NCI-H460 (cell line): ENCODE results near the gene ITGB5. TPM values are rescaled to one million over a fixed set of nuclear protein-coding genes. Genes with fewer than 3 reads are reported as not detected.
A peak's percentile ranks its signal among the peaks of the same experiment; 100 is the strongest.

Source experiments
- DNase-seq: peaks from one replicate; pipeline ENCODE4 v3.0.0-alpha.2; 2016; ENCODE audit warnings: low read depth; ENCODE audit errors: extremely low read depth
- total RNA-seq: library from RNA; depleted of rRNA; stranded (reverse); fragments of >200 nt; shearing (Covaris generic); gene quantifications from 2 replicates; pipeline ENCODE4 v1.2.3, GENCODE V29; 2014

ITGB5 gene
- total RNA-seq, 1 experiment from 2014 or later: 127 TPM

DNA sequence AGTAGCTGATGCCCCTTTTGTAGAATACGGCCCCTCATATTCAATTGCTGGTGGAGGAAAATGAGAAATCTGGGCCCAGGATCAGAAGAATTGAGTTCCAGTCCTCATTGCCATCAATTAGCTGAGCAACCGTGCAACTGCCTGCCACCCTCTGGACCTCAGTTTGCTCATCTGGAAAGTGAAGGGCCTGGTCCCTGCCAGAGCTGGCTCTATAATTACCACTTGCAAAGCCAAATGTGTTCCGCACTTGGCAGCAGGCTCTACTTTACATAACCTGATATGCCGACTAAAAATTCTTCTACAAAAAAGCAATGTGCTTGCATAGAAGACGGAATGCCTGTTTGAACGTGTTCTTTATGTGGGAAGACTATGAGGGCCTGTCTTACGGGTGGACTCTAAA lies 8.6 kb upstream of the ITGB5 start:
- no peak for DNase-seq

DNA sequence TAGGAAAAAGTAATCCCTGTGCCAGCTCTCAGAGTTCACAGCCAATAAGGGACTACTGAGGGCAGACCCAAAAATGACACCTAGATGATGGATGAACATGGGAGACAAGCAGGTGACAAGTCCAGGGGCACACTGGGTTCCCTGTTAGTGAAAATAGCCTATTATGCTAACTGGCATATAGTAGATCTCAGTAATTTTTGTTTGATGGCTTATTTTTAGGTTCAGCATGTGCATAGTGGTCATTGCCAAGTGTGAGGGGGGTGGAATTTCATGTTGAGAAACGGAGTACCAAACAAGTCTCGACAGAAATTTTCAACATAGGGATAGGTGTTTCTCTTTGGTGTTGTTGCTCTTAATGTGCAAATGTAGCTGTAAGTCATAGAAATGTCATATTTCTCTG lies 6.4 kb upstream of the ITGB5 start:
- no peak for DNase-seq

DNA sequence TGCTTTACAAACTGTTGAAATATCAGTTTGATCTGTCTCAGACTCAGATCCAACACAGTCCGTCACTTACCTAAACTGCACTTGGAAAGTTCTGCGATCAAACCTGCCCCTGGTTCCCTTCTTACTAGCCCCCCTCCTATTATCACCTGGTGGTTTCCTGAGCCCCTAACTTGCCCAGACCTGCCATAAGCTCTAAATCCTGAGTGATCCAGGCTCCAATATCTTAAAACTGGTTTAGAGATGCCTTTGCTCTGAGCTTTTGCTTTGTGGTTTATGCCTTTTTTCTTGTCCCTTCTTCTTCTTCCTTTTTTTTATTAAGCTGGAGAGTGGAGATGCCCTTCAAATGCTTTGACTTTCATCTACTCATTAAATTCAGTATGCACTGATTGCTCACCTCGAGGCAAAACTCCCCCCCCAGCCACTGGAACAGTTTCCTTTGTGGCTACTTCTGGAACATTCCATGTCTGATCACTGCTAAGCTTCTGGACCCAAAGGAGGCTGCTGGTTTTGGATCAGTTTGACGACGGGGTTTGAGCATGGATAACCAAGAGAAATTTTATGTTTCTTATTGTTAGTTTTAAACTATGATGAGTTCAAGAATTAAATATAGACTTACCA lies 3.5 kb upstream of the ITGB5 start:
- no peak for DNase-seq

DNA sequence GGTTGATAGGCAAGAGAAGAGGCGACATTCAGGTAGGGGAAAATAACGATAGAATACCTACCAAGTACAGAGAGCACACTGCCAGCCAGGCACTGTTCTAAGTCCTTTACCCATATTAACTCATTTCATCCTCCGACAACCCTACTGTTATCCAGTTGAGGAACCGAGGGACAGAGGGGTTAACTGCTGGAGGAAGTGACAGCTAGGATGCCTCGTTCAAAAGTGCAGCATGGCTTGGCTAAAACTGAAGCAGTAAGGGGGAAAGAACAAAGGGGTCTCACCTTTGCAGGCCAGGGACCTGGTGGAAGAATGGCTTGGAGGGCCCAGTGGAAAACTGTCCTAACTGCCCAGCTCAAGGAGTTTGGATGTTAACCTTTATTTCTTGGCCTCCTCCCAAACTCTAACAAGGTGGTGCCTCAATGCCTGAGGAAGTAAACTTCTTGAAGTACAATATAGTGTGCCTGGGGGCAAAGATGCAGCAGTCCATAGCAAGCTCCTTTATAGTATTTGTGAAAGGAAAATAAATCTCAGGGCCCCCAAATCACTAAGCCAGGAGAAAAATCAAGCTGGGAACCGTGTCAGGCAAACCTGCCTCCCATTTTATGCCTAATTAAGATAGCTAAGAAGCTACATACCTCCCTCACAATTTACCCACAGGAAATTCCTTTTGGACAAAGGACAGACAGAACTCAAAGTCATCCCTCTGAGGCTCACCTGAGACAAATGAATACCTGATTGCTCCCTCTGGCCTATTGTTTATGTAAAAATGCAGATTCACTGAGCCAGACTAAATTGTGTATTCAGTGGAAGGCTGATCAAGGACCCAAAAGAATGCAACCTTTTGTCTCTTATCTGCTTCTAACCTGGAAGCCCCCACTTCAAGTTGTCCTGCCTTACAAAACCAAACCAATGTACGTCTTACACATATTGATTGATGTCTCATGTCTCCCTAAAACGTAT lies 1.6 kb upstream of the ITGB5 start:
- no peak for DNase-seq

DNA sequence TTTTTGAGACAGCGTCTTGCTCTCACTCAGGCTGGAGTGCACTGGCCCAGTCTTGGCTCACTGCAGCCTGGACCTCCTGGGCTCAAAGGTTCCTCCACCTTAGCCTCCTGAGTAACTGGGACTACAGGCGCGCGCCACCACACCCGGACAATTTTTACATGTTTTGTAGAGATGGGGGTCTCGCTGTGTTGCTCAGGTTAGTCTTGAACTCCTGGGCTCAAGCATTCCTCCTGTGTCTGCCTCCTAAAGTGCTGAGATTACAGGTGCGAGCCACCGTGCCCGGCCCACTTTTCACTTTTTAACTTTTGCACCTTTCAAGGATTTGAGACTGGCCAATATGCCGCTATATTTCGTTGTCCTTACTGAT lies 750 bp upstream of the ITGB5 start:
- no peak for DNase-seq

DNA sequence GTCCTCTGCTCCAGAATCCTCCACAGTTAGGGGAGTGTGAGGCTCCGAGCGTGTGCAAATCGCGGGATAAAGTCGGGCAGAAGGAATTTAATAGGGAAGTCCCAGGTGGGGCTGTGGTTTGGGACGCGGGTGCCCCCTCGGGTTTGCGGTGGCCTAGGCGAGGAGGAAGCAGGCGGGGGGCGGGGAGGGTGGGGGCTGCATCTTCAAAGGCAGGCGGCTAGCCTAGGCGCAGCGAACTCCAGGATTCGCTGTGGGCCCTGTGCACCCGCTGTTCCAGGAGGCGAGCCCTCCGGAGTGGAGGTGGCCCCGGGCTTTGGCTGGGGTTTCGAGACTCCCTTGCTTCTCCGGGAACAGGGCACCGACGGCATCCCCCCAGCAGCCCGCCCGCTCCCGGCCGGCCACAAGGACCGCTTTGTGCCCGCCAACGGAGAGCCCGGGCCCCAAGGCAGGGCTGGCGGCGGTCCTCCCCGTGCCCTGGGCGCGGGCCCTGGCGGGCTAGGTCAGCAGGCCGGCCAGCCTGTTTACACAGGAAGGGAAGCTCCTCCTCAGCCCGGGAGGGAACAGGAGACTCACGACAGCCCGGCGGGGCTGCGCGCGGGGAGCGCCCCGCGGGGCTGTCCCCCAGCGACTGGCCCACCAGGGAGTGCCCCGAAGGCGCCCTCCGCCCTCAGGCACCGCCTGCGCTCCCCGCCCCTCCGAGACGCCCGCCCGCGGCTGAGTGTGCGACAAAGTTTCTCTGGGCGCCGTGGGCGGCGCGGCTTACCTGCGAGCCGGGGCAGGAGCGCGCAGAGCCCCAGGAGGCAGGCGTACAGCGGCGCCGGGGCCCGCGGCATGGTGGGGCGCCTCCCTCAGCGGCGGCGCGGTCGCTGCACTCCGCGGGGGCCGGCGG lies 753 bp downstream of the ITGB5 start:
- peak; percentile 33 for DNase-seq

DNA sequence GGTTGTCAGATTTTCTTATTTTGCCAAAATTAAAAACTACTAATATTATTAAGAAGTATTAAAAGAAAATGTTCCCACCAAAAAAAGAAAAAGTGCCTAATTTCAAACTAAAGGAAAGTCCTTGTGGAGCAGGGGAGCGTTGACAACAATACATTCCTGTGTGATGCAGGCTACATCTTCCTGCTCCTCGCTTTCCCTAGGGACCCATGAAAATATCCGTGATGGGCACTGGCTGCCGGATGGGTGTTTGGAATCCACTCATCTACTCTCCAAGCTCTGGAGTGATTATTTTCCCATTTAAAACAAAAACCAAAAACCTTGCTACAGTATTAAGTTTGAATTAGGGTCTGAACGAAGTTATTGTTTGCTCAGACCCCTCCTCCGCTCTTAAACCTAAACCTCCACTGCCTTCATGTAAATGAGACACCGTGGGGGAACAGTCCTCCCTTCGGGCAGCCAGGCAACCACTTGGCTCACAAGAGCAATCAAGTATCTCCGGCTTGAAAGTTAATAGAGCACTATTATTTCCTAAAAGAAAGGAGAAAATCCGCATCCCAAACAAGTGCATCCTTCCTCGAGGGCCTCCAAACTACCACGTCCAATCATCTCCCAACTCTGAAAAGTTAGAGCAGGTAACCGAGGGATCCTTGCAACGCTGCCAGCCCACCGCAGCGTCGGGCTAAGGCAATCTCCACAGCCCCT lies 1.5 kb downstream of the ITGB5 start:
- peak; percentile 41 for DNase-seq

DNA sequence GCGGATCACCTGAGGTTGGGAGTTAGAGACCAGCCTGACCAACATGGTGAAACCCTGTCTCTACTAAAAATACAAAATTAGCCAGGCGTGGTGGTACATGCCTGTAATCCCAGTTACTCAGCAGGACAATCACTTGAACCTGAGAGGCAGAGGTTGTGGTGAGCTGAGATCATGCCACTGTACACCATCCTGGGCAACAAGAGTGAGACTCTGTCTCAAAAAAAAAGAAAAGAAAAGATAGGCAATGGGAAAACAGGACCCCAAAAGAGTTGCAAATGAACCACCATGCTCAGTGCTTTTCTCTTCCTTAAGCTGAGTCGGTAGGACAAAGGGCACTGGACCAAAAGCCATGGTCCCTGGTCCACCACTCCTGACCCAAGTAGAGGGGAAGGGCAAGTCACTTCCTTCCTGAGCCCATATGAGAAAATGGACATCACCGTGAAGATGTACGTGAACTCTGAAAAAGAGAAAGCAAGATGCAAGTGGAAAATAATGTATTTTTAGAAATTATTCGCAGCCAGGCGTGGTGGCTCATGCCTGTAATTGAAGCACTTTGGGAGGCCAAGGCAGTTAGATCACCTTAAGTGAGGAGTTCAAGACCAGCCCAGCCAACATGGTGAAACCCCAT lies 2.6 kb downstream of the ITGB5 start:
- no peak for DNase-seq

DNA sequence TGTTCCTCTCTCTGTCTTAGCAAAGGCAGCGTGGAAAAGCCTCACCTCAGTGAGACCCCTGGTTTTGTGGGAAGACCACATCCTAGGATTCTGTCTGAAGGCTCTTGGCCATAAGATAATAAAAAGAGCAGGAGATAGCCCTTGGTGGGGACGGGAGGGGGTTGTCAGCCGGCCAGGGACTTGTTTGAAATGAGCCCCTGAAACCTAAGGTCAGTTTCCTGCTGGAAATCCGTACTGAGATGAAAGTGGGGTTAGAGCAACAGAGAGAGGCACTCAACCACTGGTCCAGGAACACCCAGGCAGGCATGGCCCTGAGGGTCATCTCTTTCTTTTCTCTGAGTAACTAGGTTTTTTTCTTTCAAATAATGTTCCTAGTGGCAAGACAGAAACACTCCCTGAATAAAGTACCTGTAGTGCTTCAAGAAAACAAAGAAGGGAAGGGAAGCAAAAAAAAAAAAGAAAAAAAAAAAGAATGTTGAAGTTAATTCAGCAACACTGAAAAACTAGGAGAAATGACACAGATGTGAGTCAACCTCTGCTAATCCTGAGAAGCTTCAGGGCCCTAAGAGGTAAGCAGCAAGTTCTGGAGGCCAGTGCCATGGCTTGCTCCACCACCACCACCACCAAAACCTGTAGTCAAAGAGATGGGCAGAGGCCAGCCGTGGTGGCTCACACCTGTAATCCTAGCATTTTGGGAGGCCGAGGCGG lies 3.2 kb downstream of the ITGB5 start:
- DNase-seq: no peak

DNA sequence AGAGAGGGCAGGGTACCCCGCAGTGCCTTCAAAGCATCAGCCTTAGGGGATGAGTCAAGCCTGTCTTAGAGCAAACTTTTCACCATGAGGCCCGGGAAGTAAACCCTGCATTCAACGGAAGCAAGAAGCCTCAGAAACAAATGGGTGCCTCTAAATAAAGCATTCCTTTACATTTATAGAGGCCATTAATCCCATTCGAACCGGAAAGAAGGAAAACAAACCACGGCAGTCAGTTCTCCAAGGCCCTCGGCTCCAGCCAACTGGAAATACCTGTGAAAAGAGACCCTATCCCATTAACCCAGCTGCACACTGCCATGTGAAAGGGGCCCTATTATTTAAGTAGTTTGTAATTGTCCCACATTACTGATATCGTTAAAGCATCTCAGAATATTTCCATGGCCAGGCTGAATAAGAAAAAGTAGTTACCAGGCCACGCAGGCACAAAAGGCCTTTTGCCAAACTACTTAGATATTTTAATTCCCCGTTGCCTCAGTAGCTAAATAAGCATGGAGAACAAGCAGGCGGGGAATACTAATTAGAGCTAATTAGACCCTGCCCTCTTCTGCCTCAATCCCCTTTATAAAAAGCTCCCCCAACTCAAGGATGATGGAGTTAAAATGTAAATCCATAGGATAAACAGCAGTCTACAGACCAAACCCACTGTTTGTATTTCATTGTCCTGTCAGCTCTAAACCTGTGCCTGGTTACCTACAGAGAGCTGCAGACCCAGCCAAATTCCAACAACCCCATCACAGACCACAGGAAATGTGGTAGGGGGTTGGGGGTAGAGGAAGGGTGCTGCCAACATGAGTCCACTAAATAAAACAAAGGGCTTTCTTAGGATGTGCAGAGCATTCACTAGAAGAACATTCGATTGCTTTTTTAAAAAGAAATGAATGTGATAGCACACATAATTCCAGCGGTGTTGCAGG lies 4.1 kb downstream of the ITGB5 start:
- DNase-seq: no peak

DNA sequence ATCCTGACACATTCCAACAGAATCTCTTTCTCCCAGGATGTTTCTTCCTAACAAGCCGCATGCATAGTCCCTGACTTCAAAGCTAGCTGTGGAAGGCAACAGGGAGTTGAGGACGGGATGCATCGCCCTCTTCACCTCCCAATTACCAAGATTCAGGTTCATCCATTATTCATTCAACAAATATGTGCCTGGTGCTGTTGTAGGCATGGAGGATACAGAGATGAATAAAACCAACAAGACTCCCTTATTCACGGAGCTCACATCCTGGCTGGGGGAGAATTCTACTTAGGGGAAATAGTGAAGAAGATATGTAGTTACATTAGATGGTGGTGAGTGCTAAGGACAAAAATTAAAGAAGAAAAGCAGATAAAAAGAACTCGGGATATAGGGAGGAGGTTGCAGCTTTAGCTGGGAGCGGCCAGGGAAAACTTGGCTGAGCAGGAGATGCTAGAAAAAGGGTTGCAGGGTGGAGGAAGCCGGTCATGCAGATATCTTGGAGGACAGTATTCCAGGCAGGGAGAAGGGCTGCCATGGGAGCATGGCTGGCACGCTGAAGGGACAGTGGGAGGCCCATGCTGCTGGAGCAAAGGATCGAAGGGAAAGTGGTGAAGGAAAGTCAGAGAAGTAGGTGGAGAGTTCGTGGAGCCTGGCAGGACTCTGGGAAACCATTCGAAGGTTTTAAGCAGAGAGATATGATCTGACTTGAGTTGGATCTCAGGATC lies 5.0 kb downstream of the ITGB5 start:
- no peak for DNase-seq

DNA sequence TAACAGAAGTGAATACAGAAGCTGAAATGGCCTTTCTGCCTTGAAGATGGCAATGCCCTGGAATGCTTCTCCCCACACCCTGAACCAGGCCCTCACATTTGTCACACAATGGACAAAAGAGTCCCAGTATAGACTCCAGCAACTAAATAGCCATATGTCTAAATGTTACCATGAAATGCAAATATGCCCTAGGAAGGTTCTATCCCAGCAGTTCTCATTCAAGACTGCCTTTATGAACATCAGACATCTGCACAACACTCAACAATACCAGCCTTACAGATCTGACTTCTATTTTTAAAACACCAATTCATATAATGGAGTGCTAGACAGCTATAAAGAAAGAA lies 7.9 kb downstream of the ITGB5 start:
- DNase-seq: no peak

DNA sequence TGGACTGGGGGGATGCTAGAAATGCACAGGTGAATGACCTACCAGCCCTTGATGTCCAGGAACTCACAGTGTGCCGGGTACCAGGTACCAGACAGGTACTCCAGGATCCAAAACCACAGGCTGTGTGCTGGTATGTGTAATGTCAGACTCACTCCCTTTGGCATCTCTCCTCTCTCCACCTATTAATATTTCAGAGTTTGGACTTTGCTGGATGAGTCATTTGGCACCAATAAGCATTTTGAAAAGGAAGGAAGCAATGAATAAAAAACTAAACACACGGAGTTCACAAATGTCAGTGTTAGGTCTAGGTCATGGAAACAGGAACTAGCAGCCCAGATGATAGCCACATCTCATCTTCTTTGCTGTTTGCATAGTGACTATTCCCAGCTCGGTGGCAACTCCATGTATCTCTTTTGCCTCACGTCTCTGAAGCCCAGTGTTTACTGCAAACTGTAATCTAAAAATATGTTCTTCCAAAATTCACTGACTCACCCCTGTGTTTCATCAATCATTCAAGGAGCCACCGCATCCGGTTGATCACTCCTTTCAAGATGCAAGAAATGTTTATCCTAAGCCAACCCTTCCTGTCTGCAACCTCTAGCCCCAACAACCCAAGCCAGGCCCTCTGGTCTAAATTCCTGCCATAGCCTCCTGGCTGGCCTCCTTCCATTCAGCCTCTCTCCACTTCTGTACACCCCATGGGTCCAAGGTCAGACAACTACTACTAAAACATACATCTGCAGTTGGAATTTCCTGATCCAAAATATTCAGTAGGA lies 8.4 kb downstream of the ITGB5 start:
- peak; percentile 92 for DNase-seq

DNA sequence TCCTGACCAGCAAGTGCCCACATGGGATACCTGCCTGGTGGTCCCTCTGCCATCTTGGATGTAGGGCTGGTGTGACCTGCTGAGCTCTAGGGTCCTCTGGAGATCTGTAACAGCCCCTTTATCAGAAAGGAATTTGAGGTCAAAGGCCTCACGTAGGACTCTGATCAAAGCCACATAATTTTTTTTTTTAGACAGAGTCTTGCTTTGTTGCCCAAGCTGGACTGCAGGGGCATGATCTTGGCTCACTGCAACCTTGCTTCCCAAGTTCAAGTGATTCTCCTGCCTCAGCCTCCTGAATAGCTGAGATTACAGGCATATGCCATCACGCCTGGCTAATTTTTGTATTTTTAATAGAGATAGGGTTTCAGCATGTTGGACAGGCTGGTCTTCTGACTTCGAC lies 9.5 kb downstream of the ITGB5 start:
- no peak for DNase-seq

DNA sequence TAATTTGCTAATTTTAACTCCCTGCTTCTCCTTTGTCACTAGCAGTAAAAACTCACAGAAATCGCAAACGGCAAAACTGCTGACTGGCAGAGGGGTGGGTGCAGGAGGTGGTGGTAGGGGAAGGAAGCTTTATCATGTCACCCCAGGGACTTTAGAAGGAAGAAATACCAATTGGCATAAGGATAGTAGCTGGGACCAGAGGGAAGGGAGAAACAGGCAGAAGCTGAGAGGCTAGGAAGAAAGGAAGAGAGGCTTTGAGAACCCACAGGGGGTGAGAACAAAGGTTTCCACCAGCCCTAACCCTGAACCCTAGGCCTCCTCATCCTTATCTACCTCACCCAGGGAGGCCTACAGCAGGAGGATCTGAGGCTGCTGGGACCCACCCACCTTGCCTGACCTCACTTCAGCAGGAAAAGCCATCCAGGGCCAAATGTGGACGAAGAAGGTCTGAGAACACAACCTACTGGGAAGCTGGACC lies 10.7 kb downstream of the ITGB5 start:
- DNase-seq: no peak

DNA sequence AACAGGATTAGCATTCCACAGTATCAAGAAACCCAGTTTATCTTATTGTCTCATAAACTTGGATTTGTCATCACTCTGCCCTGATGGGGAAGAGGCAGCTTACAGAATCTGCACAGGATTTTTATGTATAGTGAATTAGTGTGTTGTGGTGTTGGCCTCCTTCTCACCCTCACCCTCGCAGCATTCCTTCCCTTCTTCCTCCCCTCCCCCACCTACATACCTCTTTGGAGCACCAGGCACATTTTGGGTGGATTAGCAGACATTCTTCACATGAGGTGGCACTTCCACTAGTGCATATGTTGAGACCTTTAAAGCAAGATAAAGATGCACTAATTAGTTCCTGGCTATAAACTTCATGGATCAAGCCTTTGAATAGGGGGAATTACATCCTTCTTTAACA lies 13.9 kb downstream of the ITGB5 start:
- DNase-seq: no peak

DNA sequence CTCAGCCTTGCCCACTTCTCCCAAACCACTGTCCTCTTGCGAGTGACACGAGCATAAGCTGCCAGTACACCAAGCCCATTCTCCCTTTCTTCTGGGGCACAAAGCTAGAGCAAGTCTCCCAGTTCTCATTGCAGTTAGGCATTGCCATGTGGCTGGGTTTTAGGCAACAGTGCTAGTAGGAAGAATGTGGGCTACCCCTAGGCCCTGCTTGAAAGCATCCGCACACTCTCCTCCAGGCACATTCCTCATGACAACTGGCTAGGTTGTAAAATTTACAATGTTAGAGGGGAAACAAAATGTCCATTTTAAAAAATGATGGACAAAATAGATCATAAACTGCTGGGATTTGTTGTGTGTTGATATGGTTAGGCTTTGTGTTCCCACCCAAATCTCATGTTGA lies 19.7 kb downstream of the ITGB5 start:
- DNase-seq: no peak
